Progenitor cell of endocrine pancreas (in vitro differentiated cells): Measurements from ENCODE around the gene ACTN1. TPM values are rescaled to one million over a fixed set of nuclear protein-coding genes. Genes with fewer than 3 reads are reported as not detected.

ENCODE experiments used
- DNase-seq: peaks from one replicate; pipeline ENCODE4 v3.0.0; 2021; ENCODE audit warnings: low spot score; ENCODE audit not compliant: unreplicated experiment
- H3K27ac Mint-ChIP-seq: 2 replicates; pipeline ENCODE4 v1.8.0; 2021; ENCODE audit warnings: mild to moderate bottlenecking, moderate library complexity, mixed read lengths
- H3K27me3 Mint-ChIP-seq: 2 replicates; pipeline ENCODE4 v1.8.0; 2021; ENCODE audit warnings: mixed read lengths
- H3K36me3 Mint-ChIP-seq: 2 replicates; pipeline ENCODE4 v1.8.0; 2022; ENCODE audit warnings: mixed read lengths; ENCODE audit not compliant: insufficient read depth
- H3K4me1 Mint-ChIP-seq: 2 replicates; pipeline ENCODE4 v1.8.0; 2021; ENCODE audit warnings: low read depth, mixed read lengths
- H3K4me3 Mint-ChIP-seq: 2 replicates; pipeline ENCODE4 v1.8.0; 2021; ENCODE audit warnings: low read depth, mild to moderate bottlenecking, moderate library complexity, mixed read lengths
- H3K9me3 Mint-ChIP-seq: 2 replicates; pipeline ENCODE4 v1.8.0; 2021; ENCODE audit warnings: low read depth, mixed read lengths
- total RNA-seq: library from RNA; stranded (reverse); gene quantifications from 2 replicates; pipeline ENCODE4 v1.2.1, GENCODE V29; 2021
- TF ChIP-seq, protein P1 (sequence below): fragments of 200-600 bp; sonication (generic); IDR thresholded peaks from one replicate; pipeline ENCODE4 v1.5.0; 2021; ENCODE audit warnings: antibody characterized with exemption, mild to moderate bottlenecking; ENCODE audit not compliant: unreplicated experiment

ACTN1 gene
- total RNA-seq, 1 donor from 2014 or later, result 92.6 TPM

DNA sequence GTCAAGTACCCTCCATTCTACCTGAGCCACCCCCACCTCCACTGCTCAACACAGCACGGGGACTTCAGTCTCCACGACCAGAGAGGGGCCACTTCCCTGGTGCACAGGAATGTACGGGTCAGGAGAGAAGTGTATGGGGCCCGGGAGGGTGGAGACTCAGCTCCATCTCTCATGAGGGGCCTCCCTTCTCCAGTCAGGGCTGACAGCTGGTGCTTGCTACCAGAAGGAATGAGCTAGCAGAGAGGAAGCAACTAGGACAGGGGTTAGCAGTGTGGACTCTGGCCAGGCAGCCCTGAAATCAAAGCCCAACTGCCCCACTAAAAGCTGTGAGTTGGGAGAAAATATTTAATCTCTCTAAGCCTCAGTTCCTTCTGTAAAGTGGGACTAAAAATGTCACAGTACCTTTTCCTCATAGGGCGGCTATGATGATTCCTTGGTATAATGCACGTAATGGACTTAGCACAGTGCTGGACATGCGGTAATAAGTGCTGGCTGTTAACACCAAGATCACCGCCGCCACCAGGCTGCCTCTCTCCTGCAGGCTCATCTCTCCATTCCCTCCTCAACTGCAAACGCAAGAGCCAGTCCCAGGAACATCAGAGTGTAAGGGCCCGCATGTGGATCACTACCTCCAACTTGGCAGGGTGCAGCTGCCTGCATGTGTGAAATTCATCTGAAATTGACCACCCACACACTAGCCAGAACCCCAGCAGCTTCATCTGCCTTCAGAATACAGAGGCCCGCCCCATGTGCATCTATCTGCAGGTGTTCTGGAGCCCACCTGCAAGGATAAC lies 14.6 kb downstream of the ACTN1 start:
- Mint-ChIP-seq H3K36me3 (no peaks in the 10 kb centered on the region), H3K27me3 (no peaks in the 10 kb centered on the region), H3K27ac (peak overlapping the region; percentile 8), H3K4me3 (no peak overlapping the region), H3K9me3 (no peaks in the 10 kb centered on the region), H3K4me1 (peaks cover 24% of the 10 kb centered on the region)
- TF ChIP-seq, protein P1, sequence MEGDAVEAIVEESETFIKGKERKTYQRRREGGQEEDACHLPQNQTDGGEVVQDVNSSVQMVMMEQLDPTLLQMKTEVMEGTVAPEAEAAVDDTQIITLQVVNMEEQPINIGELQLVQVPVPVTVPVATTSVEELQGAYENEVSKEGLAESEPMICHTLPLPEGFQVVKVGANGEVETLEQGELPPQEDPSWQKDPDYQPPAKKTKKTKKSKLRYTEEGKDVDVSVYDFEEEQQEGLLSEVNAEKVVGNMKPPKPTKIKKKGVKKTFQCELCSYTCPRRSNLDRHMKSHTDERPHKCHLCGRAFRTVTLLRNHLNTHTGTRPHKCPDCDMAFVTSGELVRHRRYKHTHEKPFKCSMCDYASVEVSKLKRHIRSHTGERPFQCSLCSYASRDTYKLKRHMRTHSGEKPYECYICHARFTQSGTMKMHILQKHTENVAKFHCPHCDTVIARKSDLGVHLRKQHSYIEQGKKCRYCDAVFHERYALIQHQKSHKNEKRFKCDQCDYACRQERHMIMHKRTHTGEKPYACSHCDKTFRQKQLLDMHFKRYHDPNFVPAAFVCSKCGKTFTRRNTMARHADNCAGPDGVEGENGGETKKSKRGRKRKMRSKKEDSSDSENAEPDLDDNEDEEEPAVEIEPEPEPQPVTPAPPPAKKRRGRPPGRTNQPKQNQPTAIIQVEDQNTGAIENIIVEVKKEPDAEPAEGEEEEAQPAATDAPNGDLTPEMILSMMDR, result no peak
- no peak for DNase-seq

DNA sequence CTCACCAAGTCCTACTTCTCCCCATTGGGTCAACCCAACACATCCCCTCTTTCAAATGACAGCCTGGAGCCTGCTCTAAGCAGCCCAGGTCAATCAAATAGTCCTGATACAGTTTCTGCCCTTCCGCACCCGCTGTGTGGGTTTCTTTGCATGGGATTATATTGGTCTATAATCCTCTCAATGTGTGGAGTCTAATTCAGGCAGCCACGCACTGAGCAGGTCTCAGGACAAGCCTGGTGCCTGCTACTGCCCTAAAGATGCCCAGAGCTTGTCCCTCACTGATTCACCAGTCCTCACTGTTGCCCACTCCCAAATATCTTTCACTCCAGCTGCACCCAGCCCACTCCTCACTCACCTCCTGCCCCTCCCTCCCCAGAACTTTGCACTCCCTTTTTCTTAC lies 16.4 kb downstream of the ACTN1 start:
- no peaks in the 10 kb centered on the region for H3K27me3 Mint-ChIP-seq

DNA sequence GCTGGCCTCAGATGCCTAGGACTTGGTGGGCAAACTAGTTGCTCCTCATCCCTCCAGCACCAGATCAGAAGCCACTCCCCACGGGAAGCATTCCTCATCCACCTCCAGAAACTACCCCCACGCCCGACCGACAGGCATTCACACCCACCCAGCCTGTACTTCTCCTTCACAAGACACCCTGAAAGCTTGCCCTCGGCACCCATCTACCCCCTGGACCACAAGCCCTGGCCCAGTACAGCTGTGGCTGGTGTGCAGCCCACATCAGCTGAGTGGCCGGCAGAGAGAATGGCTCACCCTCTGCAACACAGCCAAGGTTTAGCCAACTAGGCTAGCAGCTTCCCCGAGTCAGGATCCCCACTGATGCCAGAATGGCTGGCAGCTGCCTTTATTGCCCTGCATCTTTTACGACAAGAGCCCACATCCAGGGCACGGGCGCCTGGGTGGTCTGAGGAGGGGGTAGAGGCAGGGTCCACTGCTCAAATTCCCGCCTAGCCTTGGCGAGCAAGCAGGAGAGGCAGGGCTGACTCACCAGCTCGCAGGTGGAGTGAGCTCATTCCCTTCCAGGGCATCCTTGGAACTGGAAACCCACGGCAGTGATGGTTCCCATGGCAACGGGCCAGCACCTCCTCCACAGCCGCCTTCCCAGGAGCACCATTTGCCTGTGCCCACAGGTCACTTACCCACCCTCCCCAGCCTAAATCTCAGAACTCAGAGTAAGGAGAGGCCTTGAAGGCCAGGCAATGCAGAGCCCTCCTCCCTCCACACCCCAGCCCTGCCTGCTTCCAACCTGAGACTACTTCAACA lies 17.1 kb downstream of the ACTN1 start:
- H3K4me3 Mint-ChIP-seq, result no peak overlapping the region
- no peaks in the 10 kb centered on the region for H3K36me3 Mint-ChIP-seq
- DNase-seq, result no peak
- TF ChIP-seq, protein P1, result no peak
- no peaks in the 10 kb centered on the region for H3K27me3 Mint-ChIP-seq
- peaks cover 23% of the 10 kb centered on the region for H3K4me1 Mint-ChIP-seq
- peak overlapping the region; percentile 18 for H3K27ac Mint-ChIP-seq
- H3K9me3 Mint-ChIP-seq, result no peaks in the 10 kb centered on the region

More for the DNA sequence above, 16.4 kb downstream of the ACTN1 start:
- Mint-ChIP-seq H3K9me3 (no peaks in the 10 kb centered on the region), H3K4me3 (no peak overlapping the region), H3K4me1 (peaks cover 23% of the 10 kb centered on the region), H3K36me3 (no peaks in the 10 kb centered on the region), H3K27ac (peak overlapping the region; percentile 62)
- TF ChIP-seq, protein P1, result no peak
- DNase-seq, result no peak

DNA sequence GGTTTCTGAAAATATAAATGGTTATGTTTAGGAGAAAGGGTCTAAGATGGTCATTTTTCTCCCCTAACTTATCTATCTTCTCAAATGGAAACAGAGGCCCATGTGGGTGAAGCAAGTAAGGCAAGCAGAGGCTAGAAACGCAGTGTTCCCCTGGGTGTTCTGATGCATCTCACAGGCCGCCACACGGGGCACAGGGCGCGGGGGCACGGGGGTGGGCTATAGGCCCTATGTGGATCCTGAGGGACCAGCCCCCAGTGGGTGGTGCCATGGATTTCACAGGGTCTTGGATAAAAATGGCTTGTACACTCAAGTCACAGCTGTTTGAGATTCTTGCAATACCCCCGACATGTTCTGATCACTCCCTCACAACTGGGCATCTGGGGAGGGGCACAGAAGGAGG lies 17.7 kb downstream of the ACTN1 start:
- H3K4me1 Mint-ChIP-seq, result peaks cover 22% of the 10 kb centered on the region
- TF ChIP-seq, protein P1, result no peak
- H3K27me3 Mint-ChIP-seq, result no peaks in the 10 kb centered on the region
- H3K27ac Mint-ChIP-seq, result no peak overlapping the region
- H3K4me3 Mint-ChIP-seq, result no peak overlapping the region
- no peak for DNase-seq
- no peaks in the 10 kb centered on the region for H3K9me3 Mint-ChIP-seq
- H3K36me3 Mint-ChIP-seq, result no peaks in the 10 kb centered on the region

DNA sequence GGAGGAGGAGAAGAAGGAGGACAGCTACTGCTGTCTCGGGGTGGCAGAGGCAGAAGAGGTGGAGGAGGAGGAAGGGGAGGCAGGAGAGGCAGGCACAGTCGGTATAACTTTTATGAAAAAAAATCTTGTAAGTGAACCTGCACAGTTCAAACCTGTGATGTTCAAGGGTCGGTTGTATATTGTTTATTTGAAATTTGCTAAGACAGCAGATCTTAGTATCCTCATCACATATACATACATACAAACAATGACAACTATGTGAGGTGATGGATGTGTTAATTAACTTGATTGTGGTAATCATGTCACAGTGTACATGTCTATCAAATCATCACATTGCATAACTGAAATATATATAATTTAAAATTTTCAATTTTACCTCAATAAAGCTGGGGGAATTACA lies 19.0 kb downstream of the ACTN1 start:
- no peak overlapping the region for H3K27ac Mint-ChIP-seq
- no peaks in the 10 kb centered on the region for H3K36me3 Mint-ChIP-seq
- no peak for DNase-seq
- H3K4me3 Mint-ChIP-seq, result no peak overlapping the region
- H3K4me1 Mint-ChIP-seq, result peaks cover 24% of the 10 kb centered on the region
- TF ChIP-seq, protein P1, result no peak
- H3K9me3 Mint-ChIP-seq, result no peaks in the 10 kb centered on the region
- H3K27me3 Mint-ChIP-seq, result no peaks in the 10 kb centered on the region
